ENCODE data around the gene MEIS2. TPM values are rescaled to one million over a fixed set of nuclear protein-coding genes. Genes with fewer than 3 reads are reported as not detected.

MEIS2 gene
- total and polyA plus RNA-seq, 2 of the 13 experiments (the other 11 are each of a cell fraction or from before 2014, with no cell fraction given), result 10.7 to 12.4 TPM

GRCh38 chr15:36903195-36903594 is 197.2 kb downstream of the MEIS2 start:
- H3K27ac ChIP-seq (ENCODE audit: extremely low read length, insufficient read depth, low read length), result no peak overlapping the region
- POLR2A ChIA-PET, result no interaction called here
- no peak overlapping the region for H2AFZ ChIP-seq (ENCODE audit: low read length)
- no peaks in the 10 kb centered on the region for H3K79me2 ChIP-seq (ENCODE audit: insufficient read depth, low read length)
- CTCF ChIA-PET (ENCODE audit: low intra/inter-chr PET ratio, low total read pairs), result no interaction called here
- DNase-seq (ENCODE audit: low spot score) (no peak), ATAC-seq (no peak), FAIRE-seq (peak; percentile 12)
- no peaks in the 10 kb centered on the region for H4K20me1 ChIP-seq (ENCODE audit: insufficient read depth, low read length)
- no peak overlapping the region for H3K9ac ChIP-seq (ENCODE audit: insufficient read depth, low read depth, low read length)
- no peak overlapping the region for H3K4me3 ChIP-seq (replicated peaks in 1 of 3; ENCODE audit: insufficient read depth in 1 of 3, low read depth in 2 of 3, low read length in 3 of 3)
- no peaks in the 10 kb centered on the region for H3K27me3 ChIP-seq (ENCODE audit: control insufficient read depth in 1 of 2, insufficient read depth in 2 of 2, low read length in 2 of 2)
- 71% methylated on average over 1 of the region's 1 CpG for WGBS (ENCODE audit: low lambda C conversion rate)
- no peaks in the 10 kb centered on the region; a peak in 1 of 5 replicates for H3K36me3 ChIP-seq (replicated peaks in 1 of 2; ENCODE audit: control insufficient read depth in 1 of 2, insufficient read depth in 2 of 2, low read length in 2 of 2)
- H3K4me1 ChIP-seq (ENCODE audit: insufficient read depth, low read length), result peaks cover 28% of the 10 kb centered on the region
- H3K9me3 ChIP-seq (ENCODE audit: low read length), result no peaks in the 10 kb centered on the region
- TF ChIP-seq ZNF713 (CRISPR knock-in tag; IDR thresholded peaks at IDR 0.05) (no peak), ZBTB7B (CRISPR knock-in tag; IDR thresholded peaks at IDR 0.05) (no peak), ZNF513 (CRISPR knock-in tag; conservative IDR thresholded peaks at IDR 0.05) (no peak), ZSCAN25 (CRISPR knock-in tag; IDR thresholded peaks at IDR 0.05) (no peak)
- intact Hi-C loops (cut with micrococcal nuclease; ENCODE audit: unreplicated experiment), result loop anchor here (10.0 kb wide), 1 partner anchor 122 kb away; no protein-coding TSS in a partner anchor
- no peak overlapping the region for H3K4me2 ChIP-seq (ENCODE audit: low read depth, low read length)
- in situ Hi-C loops (cut with HindIII; ENCODE audit: extremely low pct_ligation_motif_present, low pct_unique_long_range_greater_than_20kb), result no loop called here
- BruUV-seq (replicated peaks), result no TSS peak

- Histone ChIP-seq H3K9ac (ENCODE audit: insufficient read depth, low read depth, low read length) (no peak overlapping the region), H4K20me1 (ENCODE audit: insufficient read depth, low read length) (no peaks in the 10 kb centered on the region), H3K27ac (ENCODE audit: extremely low read length, insufficient read depth, low read length) (no peak overlapping the region), H3K4me2 (ENCODE audit: low read depth, low read length) (no peak overlapping the region), H3K36me3 (replicated peaks in 1 of 2; ENCODE audit: control insufficient read depth in 1 of 2, insufficient read depth in 2 of 2, low read length in 2 of 2) (peaks cover 2 to 5% of the 10 kb centered on the region in 2 experiments; a peak in 2 of 5 replicates), H3K9me3 (ENCODE audit: low read length) (no peaks in the 10 kb centered on the region), H3K79me2 (ENCODE audit: insufficient read depth, low read length) (no peaks in the 10 kb centered on the region), H3K4me1 (ENCODE audit: insufficient read depth, low read length) (peaks cover 31% of the 10 kb centered on the region), H3K4me3 (replicated peaks in 1 of 3; ENCODE audit: insufficient read depth in 1 of 3, low read depth in 2 of 3, low read length in 3 of 3) (no peak overlapping the region), H3K27me3 (ENCODE audit: control insufficient read depth in 1 of 2, insufficient read depth in 2 of 2, low read length in 2 of 2) (no peaks in the 10 kb centered on the region), H2AFZ (ENCODE audit: low read length) (no peak overlapping the region)
- DNase-seq (ENCODE audit: low spot score) (no peak), ATAC-seq (no peak), FAIRE-seq (no peak)
- POLR2A ChIA-PET, result no interaction called here
- no TSS peak for BruUV-seq (replicated peaks)
- intact Hi-C loops (cut with micrococcal nuclease; ENCODE audit: unreplicated experiment), result loop anchor here (10.0 kb wide), 1 partner anchor 124 kb away; no protein-coding TSS in a partner anchor
- in situ Hi-C loops (cut with HindIII; ENCODE audit: extremely low pct_ligation_motif_present, low pct_unique_long_range_greater_than_20kb), result no loop called here
- CTCF ChIA-PET (ENCODE audit: low intra/inter-chr PET ratio, low total read pairs), result no interaction called here
- TF ChIP-seq TOPORS (CRISPR knock-in tag; IDR thresholded peaks at IDR 0.05) (no peak), ZNF20 (CRISPR knock-in tag; IDR thresholded peaks at IDR 0.05) (no peak), ZNF737 (CRISPR knock-in tag; IDR thresholded peaks at IDR 0.05; ENCODE audit: borderline replicate concordance) (no peak), NFE2L1 (CRISPR knock-in tag; IDR thresholded peaks at IDR 0.05; ENCODE audit: borderline replicate concordance) (no peak), KDM2A (CRISPR knock-in tag; IDR thresholded peaks at IDR 0.05; ENCODE audit: borderline replicate concordance, low read depth) (no peak), ZFYVE20 (CRISPR knock-in tag; IDR thresholded peaks at IDR 0.05; ENCODE audit: borderline replicate concordance, low read depth) (no peak)
- 92% methylated on average over 4 of the region's 4 CpGs for WGBS (ENCODE audit: low lambda C conversion rate)
Observed at GRCh38 chr15:36901012-36901411, 199.3 kb downstream of the MEIS2 start.

Measured in HepG2 (cell line).